Measurements from ENCODE around the gene LRMDA. TPM values are rescaled to one million over a fixed set of nuclear protein-coding genes. Genes with fewer than 3 reads are reported as not detected.
"Not testable (repeated sequence)": the region's sequence is repeated elsewhere in the genome, so short reads cannot be mapped to it uniquely, and the experiment has no call there.

Gene LRMDA
- total and polyA plus RNA-seq, 7 donors: 1.0 to 5.7 (median 2.5) TPM

DNA sequence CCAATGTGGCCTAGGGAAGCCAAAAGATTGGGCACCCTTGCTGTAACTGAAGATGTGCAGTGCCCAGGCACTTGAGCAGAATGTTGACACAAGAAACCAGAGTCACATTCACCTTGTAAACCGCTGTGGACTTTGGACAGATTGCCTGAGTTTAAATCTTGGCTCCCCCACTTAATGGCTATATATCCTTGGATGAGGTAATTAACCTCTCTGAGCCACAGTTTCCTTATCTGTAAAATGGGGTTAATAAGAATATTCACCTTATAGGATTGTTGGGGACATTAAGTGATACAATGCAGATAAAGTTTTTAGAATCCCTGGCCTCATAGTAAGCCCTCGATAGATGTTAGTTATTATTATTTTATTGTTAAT lies 331.0 kb downstream of the LRMDA start:
- DNase-seq (no peak), ATAC-seq (no peak)
- H3K9me3 ChIP-seq: no peaks in the 10 kb centered on the region
- no peak overlapping the region for H3K27ac ChIP-seq
- H3K27me3 ChIP-seq (ENCODE audit: insufficient read depth in 3 of 3, low read length in 2 of 3): peaks cover 0 to 4% (median 2%) of the 10 kb centered on the region in 3 donors
- intact Hi-C loops (cut with DNase I): no loop called here
- TF ChIP-seq, protein P1, sequence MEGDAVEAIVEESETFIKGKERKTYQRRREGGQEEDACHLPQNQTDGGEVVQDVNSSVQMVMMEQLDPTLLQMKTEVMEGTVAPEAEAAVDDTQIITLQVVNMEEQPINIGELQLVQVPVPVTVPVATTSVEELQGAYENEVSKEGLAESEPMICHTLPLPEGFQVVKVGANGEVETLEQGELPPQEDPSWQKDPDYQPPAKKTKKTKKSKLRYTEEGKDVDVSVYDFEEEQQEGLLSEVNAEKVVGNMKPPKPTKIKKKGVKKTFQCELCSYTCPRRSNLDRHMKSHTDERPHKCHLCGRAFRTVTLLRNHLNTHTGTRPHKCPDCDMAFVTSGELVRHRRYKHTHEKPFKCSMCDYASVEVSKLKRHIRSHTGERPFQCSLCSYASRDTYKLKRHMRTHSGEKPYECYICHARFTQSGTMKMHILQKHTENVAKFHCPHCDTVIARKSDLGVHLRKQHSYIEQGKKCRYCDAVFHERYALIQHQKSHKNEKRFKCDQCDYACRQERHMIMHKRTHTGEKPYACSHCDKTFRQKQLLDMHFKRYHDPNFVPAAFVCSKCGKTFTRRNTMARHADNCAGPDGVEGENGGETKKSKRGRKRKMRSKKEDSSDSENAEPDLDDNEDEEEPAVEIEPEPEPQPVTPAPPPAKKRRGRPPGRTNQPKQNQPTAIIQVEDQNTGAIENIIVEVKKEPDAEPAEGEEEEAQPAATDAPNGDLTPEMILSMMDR (IDR thresholded peaks at IDR 0.05): no peak
- H3K4me1 ChIP-seq: no peaks in the 10 kb centered on the region
- H3K36me3 ChIP-seq (ENCODE audit: insufficient read depth in 1 of 2, low read depth in 1 of 2): no peaks in the 10 kb centered on the region
- 67 to 94% (median 73%) methylated on average over 2 of the region's 2 CpGs for WGBS, 3 donors
- H3K4me3 ChIP-seq: no peak overlapping the region

DNA sequence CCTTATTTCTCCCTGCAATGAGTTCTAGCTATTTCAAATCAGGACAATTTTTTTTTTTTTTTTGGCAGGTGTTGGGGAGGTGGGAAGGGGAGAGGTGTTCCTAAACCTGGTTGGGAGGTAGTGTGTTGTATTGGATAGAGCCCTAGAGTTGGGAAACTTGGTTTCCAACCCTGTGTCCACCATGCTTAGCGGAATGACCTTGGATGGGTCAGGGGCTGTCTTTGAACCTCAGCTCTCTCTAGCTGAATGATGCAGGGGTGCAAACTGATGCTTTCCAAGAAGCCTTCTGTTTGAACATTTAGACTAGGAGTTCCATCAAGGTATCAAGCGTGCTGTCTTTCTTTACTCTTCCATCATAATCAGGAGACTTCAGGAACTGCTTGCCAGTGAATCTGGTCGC lies 332.2 kb downstream of the LRMDA start:
- ATAC-seq (no peak), DNase-seq (no peak)
- peaks cover 0 to 1% (median 0%) of the 10 kb centered on the region in 3 donors for H3K27me3 ChIP-seq (ENCODE audit: insufficient read depth in 3 of 3, low read length in 2 of 3)
- no peak overlapping the region for H3K27ac ChIP-seq
- no peaks in the 10 kb centered on the region for H3K9me3 ChIP-seq
- TF ChIP-seq, protein P1 (IDR thresholded peaks at IDR 0.05): no peak
- 94 to 95% (median 94%) methylated on average over 3 of the region's 3 CpGs for WGBS, 3 donors
- no peaks in the 10 kb centered on the region for H3K36me3 ChIP-seq (ENCODE audit: insufficient read depth in 1 of 2, low read depth in 1 of 2)
- intact Hi-C loops (cut with DNase I): no loop called here
- no peak overlapping the region for H3K4me3 ChIP-seq
- H3K4me1 ChIP-seq: no peaks in the 10 kb centered on the region

DNA sequence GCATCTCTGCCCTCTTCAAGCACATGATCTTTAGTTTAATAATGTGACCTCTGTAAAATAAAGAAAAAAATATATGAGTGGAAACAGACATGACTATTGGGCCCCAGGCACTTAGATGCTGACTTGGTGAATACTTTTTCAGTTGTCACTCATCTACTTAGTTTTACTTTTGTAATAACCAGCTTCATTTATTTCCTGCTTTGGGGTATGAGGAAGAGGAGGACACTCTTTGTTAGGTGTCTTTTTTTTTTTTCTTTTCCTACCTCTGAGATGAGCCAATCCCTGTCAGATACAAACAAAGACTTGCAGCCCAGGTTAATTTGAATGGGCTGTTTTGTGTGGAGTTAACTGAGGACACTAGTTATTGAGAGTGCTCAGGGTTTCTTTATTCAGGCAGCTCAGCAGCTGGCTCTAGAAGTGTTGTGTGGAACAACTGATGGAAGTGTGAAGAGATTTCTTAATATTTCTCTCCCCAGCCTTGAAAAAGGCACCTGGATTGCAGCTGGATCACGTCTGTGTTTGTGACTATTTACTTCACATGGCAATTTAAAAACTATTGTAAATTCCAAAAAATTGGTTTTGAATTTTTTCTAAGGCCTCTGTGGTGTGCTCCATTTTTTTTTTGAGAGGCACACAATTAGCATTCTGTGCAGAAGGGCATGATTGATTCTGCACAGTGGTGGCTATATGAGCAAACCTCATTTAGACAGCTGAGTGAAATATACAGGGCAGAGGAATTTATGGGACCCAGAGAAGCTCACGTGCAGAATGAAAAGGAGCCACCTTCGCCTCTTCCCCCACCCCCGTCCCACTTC lies 333.8 kb downstream of the LRMDA start:
- no peak for DNase-seq
- no peaks in the 10 kb centered on the region for H3K27me3 ChIP-seq (ENCODE audit: insufficient read depth in 3 of 3, low read length in 2 of 3)
- no peak for ATAC-seq
- intact Hi-C loops (cut with DNase I): no loop called here
- H3K9me3 ChIP-seq: no peaks in the 10 kb centered on the region
- H3K4me3 ChIP-seq: no peak overlapping the region
- H3K27ac ChIP-seq: no peak overlapping the region
- H3K36me3 ChIP-seq (ENCODE audit: insufficient read depth in 1 of 2, low read depth in 1 of 2): no peaks in the 10 kb centered on the region
- H3K4me1 ChIP-seq: no peaks in the 10 kb centered on the region
- 53 to 56% (median 55%) methylated on average over 4 of the region's 4 CpGs for WGBS, 3 donors
- TF ChIP-seq, protein P1 (IDR thresholded peaks at IDR 0.05): no peak

DNA sequence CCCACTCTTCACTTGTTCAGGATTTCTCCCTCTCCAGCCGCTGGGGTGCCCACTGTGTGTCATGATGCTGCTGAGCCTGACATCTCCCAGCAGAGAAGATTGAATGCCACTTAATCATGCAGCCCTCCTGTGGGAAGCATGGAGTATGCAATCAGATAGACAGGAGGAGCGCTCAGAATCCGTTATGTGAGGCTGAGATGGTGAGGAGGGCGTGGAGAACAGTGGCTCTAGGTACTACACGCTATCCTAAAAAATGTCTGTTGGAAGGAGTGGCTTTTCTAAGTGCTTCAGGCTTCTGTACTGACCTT lies 334.3 kb downstream of the LRMDA start:
- intact Hi-C loops (cut with DNase I): no loop called here
- 65 to 72% (median 66%) methylated on average over 5 of the region's 5 CpGs for WGBS, 3 donors
- TF ChIP-seq, protein P1 (IDR thresholded peaks at IDR 0.05): no peak

DNA sequence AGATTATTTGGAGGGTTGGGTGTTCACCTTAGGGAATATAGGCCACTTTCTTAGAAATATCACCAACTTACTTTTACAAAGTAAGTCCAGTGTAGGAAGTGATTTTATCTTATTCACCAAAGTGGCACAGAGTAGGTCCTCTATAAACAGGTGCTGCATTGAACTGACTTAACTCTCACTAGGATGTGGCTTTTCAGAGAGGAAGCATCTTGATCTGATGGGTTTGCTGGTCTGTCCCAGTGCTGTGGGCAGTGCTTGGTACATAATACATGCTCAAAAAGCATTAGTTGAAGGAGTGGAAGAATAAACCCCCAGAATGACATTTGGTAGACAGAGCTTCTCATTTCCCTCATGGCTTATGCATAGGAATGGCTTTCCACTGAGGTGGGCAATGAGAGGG lies 334.7 kb downstream of the LRMDA start:
- intact Hi-C loops (cut with DNase I): no loop called here
- no peak overlapping the region for H3K27ac ChIP-seq
- no peak overlapping the region for H3K4me3 ChIP-seq
- no peaks in the 10 kb centered on the region for H3K27me3 ChIP-seq (ENCODE audit: insufficient read depth in 3 of 3, low read length in 2 of 3)
- no peaks in the 10 kb centered on the region for H3K9me3 ChIP-seq
- TF ChIP-seq, protein P1 (IDR thresholded peaks at IDR 0.05): no peak
- no peak for ATAC-seq
- DNase-seq: no peak
- no peaks in the 10 kb centered on the region for H3K36me3 ChIP-seq (ENCODE audit: insufficient read depth in 1 of 2, low read depth in 1 of 2)
- no peaks in the 10 kb centered on the region for H3K4me1 ChIP-seq

More for the DNA sequence above, 334.3 kb downstream of the LRMDA start:
- H3K4me1 ChIP-seq: no peaks in the 10 kb centered on the region
- H3K9me3 ChIP-seq: no peaks in the 10 kb centered on the region
- no peak overlapping the region for H3K4me3 ChIP-seq
- no peak for DNase-seq
- H3K27me3 ChIP-seq (ENCODE audit: insufficient read depth in 3 of 3, low read length in 2 of 3): no peaks in the 10 kb centered on the region
- no peaks in the 10 kb centered on the region for H3K36me3 ChIP-seq (ENCODE audit: insufficient read depth in 1 of 2, low read depth in 1 of 2)
- no peak for ATAC-seq
- H3K27ac ChIP-seq: no peak overlapping the region

DNA sequence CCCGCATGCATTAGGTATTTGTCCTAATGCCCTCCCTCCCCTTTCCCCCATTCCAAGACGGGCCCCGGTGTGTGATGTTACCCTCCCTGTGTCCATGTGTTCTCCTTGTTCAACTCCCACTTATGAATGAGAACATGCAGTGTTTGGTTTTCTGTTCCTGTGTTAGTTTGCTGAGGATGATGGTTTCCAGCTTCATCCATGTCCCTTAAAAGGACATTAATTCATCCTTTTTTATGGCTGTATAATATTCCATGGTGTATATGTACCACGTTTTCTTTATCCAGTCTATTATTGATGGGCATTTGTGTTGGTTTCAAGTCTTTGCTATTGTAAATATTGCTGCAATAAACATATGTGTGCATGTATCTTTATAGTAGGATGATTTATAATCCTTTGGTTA lies 335.3 kb downstream of the LRMDA start:
- intact Hi-C loops (cut with DNase I); H3K27ac ChIP-seq; H3K9me3 ChIP-seq; ATAC-seq; DNase-seq; H3K4me3 ChIP-seq; H3K27me3 ChIP-seq (ENCODE audit: insufficient read depth in 3 of 3, low read length in 2 of 3); H3K36me3 ChIP-seq (ENCODE audit: insufficient read depth in 1 of 2, low read depth in 1 of 2); H3K4me1 ChIP-seq: not testable (repeated sequence)
- WGBS, 3 donors: 95 to 96% (median 95%) methylated on average over 4 of the region's 4 CpGs
